H9 (cell line): Measurements from ENCODE around the gene ZNF362. TPM values are rescaled to one million over a fixed set of nuclear protein-coding genes. Genes with fewer than 3 reads are reported as not detected.

ENCODE experiments used
- DNase-seq: peaks from one replicate; pipeline ENCODE4 v3.0.0-alpha.2; 2017
- H2AFZ ChIP-seq: one replicate; pipeline ENCODE4 v1.6.1; 2013; ENCODE audit warnings: mild to moderate bottlenecking, low read length, control low read depth, moderate library complexity
- H2AK5ac ChIP-seq: 2 replicates; pipeline ENCODE4 v1.6.1; 2013; ENCODE audit warnings: low read length, control low read depth, mixed read lengths; ENCODE audit not compliant: insufficient read length
- H2BK120ac ChIP-seq: one replicate; pipeline ENCODE4 v1.6.1; 2013; ENCODE audit warnings: low read depth, mild to moderate bottlenecking, low read length, control low read depth, inconsistent platforms; ENCODE audit not compliant: poor library complexity, severe bottlenecking
- H2BK12ac ChIP-seq: 2 replicates; pipeline ENCODE4 v1.6.1; 2013; ENCODE audit warnings: low read length, control low read depth, mixed read lengths, low read depth; ENCODE audit not compliant: insufficient read length
- H2BK15ac ChIP-seq: 2 replicates; pipeline ENCODE4 v1.6.1; 2013; ENCODE audit warnings: low read depth, low read length, control low read depth
- H2BK20ac ChIP-seq: one replicate; pipeline ENCODE4 v1.6.1; 2013; ENCODE audit warnings: low read depth, mild to moderate bottlenecking, low read length, control low read depth, inconsistent platforms; ENCODE audit not compliant: poor library complexity, severe bottlenecking
- H2BK5ac ChIP-seq: 2 replicates; pipeline ENCODE4 v1.6.1; 2013; ENCODE audit warnings: low read length, control low read depth, mixed read lengths; ENCODE audit not compliant: insufficient read length
- H3K14ac ChIP-seq: 2 replicates; pipeline ENCODE4 v1.6.1; 2013; ENCODE audit warnings: low read length, control low read depth; ENCODE audit not compliant: insufficient read depth
- H3K18ac ChIP-seq: 2 replicates; pipeline ENCODE4 v1.6.1; 2013; ENCODE audit warnings: low read depth, mild to moderate bottlenecking, mixed read lengths, low read length, control low read depth; ENCODE audit not compliant: insufficient read length
- H3K23ac ChIP-seq: 2 replicates; pipeline ENCODE4 v1.6.1; 2013; ENCODE audit warnings: low read length, control low read depth, mixed read lengths, low read depth; ENCODE audit not compliant: insufficient read length
- H3K23me2 ChIP-seq: 2 replicates; pipeline ENCODE4 v1.6.1; 2013; ENCODE audit warnings: low read depth, mild to moderate bottlenecking, mixed read lengths, low read length, control low read depth; ENCODE audit not compliant: insufficient read length, poor library complexity, severe bottlenecking
- H3K27ac ChIP-seq: 2 replicates; pipeline ENCODE4 v1.5.1; 2013; ENCODE audit warnings: low read length, control low read depth, mixed read lengths, low read depth; ENCODE audit not compliant: insufficient read length
- H3K27me3 ChIP-seq: 2 replicates; pipeline ENCODE4 v1.6.1; 2013; ENCODE audit warnings: low read length, control low read depth, inconsistent platforms; ENCODE audit not compliant: insufficient read depth
- H3K4ac ChIP-seq: 2 replicates; pipeline ENCODE4 v1.6.1; 2013; ENCODE audit warnings: low read depth, mild to moderate bottlenecking, control low read depth, inconsistent platforms, low read length, moderate library complexity
- H3K4me1 ChIP-seq: 2 replicates; pipeline ENCODE4 v1.6.1; 2013; ENCODE audit warnings: low read length, control low read depth, inconsistent platforms; ENCODE audit not compliant: insufficient read depth
- H3K4me2 ChIP-seq: 2 replicates; pipeline ENCODE4 v1.6.1; 2013; ENCODE audit warnings: low read length, control low read depth, mixed read lengths; ENCODE audit not compliant: insufficient read length, insufficient read depth
- H3K56ac ChIP-seq: 2 replicates; pipeline ENCODE4 v1.6.1; 2013; ENCODE audit warnings: low read depth, mild to moderate bottlenecking, mixed read lengths, low read length, control low read depth; ENCODE audit not compliant: insufficient read length
- H3K79me1 ChIP-seq: 2 replicates; pipeline ENCODE4 v1.6.1; 2013; ENCODE audit warnings: low read depth, mild to moderate bottlenecking, moderate library complexity, low read length, control low read depth, inconsistent platforms; ENCODE audit not compliant: insufficient read depth, poor library complexity, severe bottlenecking
- H3K79me2 ChIP-seq: 2 replicates; pipeline ENCODE4 v1.6.1; 2013; ENCODE audit warnings: low read length, control low read depth, inconsistent platforms; ENCODE audit not compliant: insufficient read depth
- H3K9ac ChIP-seq: 2 replicates; pipeline ENCODE4 v1.6.1; 2013; ENCODE audit warnings: low read length, control low read depth, mixed read lengths; ENCODE audit not compliant: insufficient read length; ENCODE audit errors: extremely low read depth
- H3K9me3 ChIP-seq: one replicate; pipeline ENCODE4 v1.6.1; 2013; ENCODE audit warnings: low read depth, low read length, inconsistent platforms; ENCODE audit not compliant: control insufficient read depth
- H3T11ph ChIP-seq: one replicate; pipeline ENCODE4 v1.6.1; 2013; ENCODE audit warnings: mild to moderate bottlenecking, low read length, control low read depth, inconsistent platforms
- H4K20me1 ChIP-seq: one replicate; pipeline ENCODE4 v1.6.1; 2013; ENCODE audit not compliant: control insufficient read depth, insufficient read length, insufficient read depth
- H4K5ac ChIP-seq: 2 replicates; pipeline ENCODE4 v1.6.1; 2013; ENCODE audit warnings: low read depth, mild to moderate bottlenecking, mixed read lengths, low read length, control low read depth; ENCODE audit not compliant: insufficient read length
- H4K8ac ChIP-seq: replicated peaks from 2 replicates; pipeline ENCODE4 v1.6.1; 2013; ENCODE audit warnings: low read length, control low read depth, mixed read lengths, low read depth; ENCODE audit not compliant: insufficient read length
- H4K91ac ChIP-seq: 2 replicates; pipeline ENCODE4 v1.6.1; 2013; ENCODE audit warnings: low read depth, mild to moderate bottlenecking, moderate library complexity, mixed read lengths, low read length, control low read depth; ENCODE audit not compliant: insufficient read length
- H3K27ac Mint-ChIP-seq, 3 experiments: 2 replicates in 2 of 3; 3 replicates in 1 of 3; pipeline ENCODE4 v1.8.0; 2020 to 2021; ENCODE audit warnings: mixed read lengths in 3 of 3, mild to moderate bottlenecking in 1 of 3, moderate library complexity in 1 of 3
- H3K27me3 Mint-ChIP-seq: 2 replicates; pipeline ENCODE4 v1.8.0; 2021; ENCODE audit warnings: low read depth, mild to moderate bottlenecking, moderate library complexity, mixed read lengths
- H3K36me3 Mint-ChIP-seq, 3 experiments: 2 replicates in 2 of 3; 3 replicates in 1 of 3; pipeline ENCODE4 v1.8.0; 2020 to 2021; ENCODE audit warnings: low read depth in 3 of 3, mixed read lengths in 3 of 3; ENCODE audit not compliant: insufficient read depth in 1 of 3
- H3K4me1 Mint-ChIP-seq, 2 experiments: 2 replicates each; pipeline ENCODE4 v1.8.0; 2020; ENCODE audit warnings: mixed read lengths in 2 of 2
- H3K4me3 Mint-ChIP-seq, 2 experiments: 2 replicates in 1 of 2; 3 replicates in 1 of 2; pipeline ENCODE4 v1.8.0; 2020 to 2021; ENCODE audit warnings: mild to moderate bottlenecking in 2 of 2, mixed read lengths in 2 of 2, moderate library complexity in 1 of 2
- H3K9me3 Mint-ChIP-seq, 2 experiments: 2 replicates in 1 of 2; 3 replicates in 1 of 2; pipeline ENCODE4 v1.8.0; 2020; ENCODE audit warnings: mild to moderate bottlenecking in 2 of 2, mixed read lengths in 2 of 2, moderate library complexity in 1 of 2
- WGBS: extraction: QIAGEN DNeasy Blood & Tissue Kit; methylation state at CpG from one replicate; pipeline ENCODE4 v1.1.7; 2013; ENCODE audit warnings: missing lambda C conversion rate, low lambda C conversion rate, mixed read lengths; ENCODE audit not compliant: insufficient read length; ENCODE audit errors: extremely low coverage; 5-methylcytosine and 5-hydroxymethylcytosine counted together
- total RNA-seq: library from RNA; stranded (reverse); gene quantifications from 2 replicates; pipeline ENCODE4 v1.2.1, GENCODE V29; 2021
- TF ChIP-seq, protein P1 (sequence below): fragments of 200-600 bp; sonication (generic); conservative IDR thresholded peaks from 3 replicates; pipeline ENCODE4 v1.8.0; 2021; ENCODE audit warnings: antibody characterized with exemption, mild to moderate bottlenecking

The ZNF362 gene
- total RNA-seq, 1 experiment from 2014 or later = 18.7 TPM

DNA sequence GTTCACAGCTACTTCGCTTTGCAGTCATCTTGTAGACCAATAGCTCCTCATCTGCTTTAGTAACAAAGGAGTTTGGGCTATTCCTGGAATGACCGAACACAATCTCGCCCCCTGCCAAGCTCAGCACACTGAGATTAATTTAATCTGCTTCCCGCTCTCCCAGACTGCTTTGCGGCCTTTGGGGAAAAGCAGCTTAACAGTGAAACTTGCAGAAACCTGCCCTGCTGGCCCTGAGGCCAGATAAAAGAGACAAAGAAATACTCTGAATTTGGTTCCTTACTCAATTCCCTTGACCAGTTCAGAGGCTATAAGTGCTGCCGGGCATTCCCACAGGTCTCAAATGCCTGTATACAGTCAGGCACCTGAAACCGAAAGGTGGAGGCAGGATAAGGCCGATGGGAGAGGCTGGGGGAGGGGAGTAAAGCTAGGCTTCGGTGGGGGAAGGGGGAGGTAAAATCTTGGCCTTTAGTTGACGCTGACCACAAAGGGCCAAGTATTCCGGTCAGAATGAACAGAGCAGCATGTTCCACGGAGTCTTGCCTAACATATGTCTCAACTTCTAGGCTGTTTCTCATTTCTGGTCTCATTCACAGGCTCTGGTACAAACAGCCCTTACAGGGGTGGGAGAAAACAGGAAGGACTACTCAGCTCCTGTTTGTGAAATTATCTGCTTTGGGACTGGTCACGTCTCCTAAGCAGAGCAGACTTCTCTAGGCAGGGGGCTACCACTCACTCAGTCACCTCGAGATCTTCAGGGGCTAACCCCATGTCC, 82.3 kb downstream of the ZNF362 start:
- Histone ChIP-seq H2BK15ac (no peak overlapping the region), H3K27me3 (no peaks in the 10 kb centered on the region), H2AK5ac (no peak overlapping the region), H3K79me2 (no peaks in the 10 kb centered on the region), H2AFZ (no peak overlapping the region), H3K9ac (no peak overlapping the region), H3K18ac (peak overlapping the region; percentile 2), H3K27ac (no peak overlapping the region), H3K23ac (no peak overlapping the region), H3K79me1 (no peaks in the 10 kb centered on the region), H4K20me1 (no peaks in the 10 kb centered on the region), H3K9me3 (no peaks in the 10 kb centered on the region), H4K91ac (no peak overlapping the region), H3K56ac (no peak overlapping the region), H3K14ac (no peak overlapping the region; the same call in 1 of the 2 replicates), H4K5ac (no peak overlapping the region), H3K4me1 (peaks cover 10% of the 10 kb centered on the region), H3K23me2 (no peaks in the 10 kb centered on the region), H2BK5ac (no peak overlapping the region), H4K8ac (no peak overlapping the region), H3T11ph (no peak overlapping the region), H2BK12ac (no peak overlapping the region), H3K4ac (no peak overlapping the region), H2BK20ac (no peak overlapping the region), H2BK120ac (no peak overlapping the region), H3K4me2 (no peak overlapping the region)
- Mint-ChIP-seq H3K9me3 (no peaks in the 10 kb centered on the region), H3K4me3 (peak overlapping the region in 1 of 2 experiments; percentile 39; a peak in 1 of 5 replicates), H3K27me3 (peaks cover 8% of the 10 kb centered on the region), H3K36me3 (peaks cover 0 to 1% (median 0%) of the 10 kb centered on the region in 3 experiments; a peak in 1 of 7 replicates), H3K4me1 (peaks cover 61 to 76% of the 10 kb centered on the region in 2 experiments), H3K27ac (peak overlapping the region; percentile 37 to 98 (median 89); a peak in 6 of 7 replicates)
- TF ChIP-seq, protein P1, sequence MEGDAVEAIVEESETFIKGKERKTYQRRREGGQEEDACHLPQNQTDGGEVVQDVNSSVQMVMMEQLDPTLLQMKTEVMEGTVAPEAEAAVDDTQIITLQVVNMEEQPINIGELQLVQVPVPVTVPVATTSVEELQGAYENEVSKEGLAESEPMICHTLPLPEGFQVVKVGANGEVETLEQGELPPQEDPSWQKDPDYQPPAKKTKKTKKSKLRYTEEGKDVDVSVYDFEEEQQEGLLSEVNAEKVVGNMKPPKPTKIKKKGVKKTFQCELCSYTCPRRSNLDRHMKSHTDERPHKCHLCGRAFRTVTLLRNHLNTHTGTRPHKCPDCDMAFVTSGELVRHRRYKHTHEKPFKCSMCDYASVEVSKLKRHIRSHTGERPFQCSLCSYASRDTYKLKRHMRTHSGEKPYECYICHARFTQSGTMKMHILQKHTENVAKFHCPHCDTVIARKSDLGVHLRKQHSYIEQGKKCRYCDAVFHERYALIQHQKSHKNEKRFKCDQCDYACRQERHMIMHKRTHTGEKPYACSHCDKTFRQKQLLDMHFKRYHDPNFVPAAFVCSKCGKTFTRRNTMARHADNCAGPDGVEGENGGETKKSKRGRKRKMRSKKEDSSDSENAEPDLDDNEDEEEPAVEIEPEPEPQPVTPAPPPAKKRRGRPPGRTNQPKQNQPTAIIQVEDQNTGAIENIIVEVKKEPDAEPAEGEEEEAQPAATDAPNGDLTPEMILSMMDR = no peak
- WGBS = no CpG with 5 or more reads among the region's 14 CpGs
- no peak for DNase-seq
